GM12892 (cell line): ENCODE measurements around the gene ANO6.
A peak's percentile ranks its signal among the peaks of the same experiment; 100 is the strongest.

Experiments
- DNase-seq: peaks from one replicate; pipeline ENCODE4 v3.0.0; 2011; ENCODE audit not compliant: insufficient read length
- FAIRE-seq: peaks from 2 replicates; lab custom pipeline; 2011; peaks lifted over from hg19 to GRCh38; lab: Jason Lieb, UNC
- POLR2A ChIP-seq: IDR thresholded peaks from 2 replicates; pipeline ENCODE4 v1.6.1; 2011; ENCODE audit warnings: low read depth, low read length, control low read depth
- POLR2AphosphoS5 ChIP-seq: IDR thresholded peaks from 2 replicates; pipeline ENCODE4 v1.6.1; 2011; ENCODE audit warnings: low read depth, low read length, control low read depth
- TAF1 ChIP-seq: IDR thresholded peaks from 2 replicates; pipeline ENCODE4 v1.6.1; 2011; ENCODE audit warnings: low read depth, mild to moderate bottlenecking, control low read depth, low read length, borderline replicate concordance

ANO6 gene

GRCh38 chr12:45407981-45408728, 192.3 kb downstream of the ANO6 start:
- no peak for FAIRE-seq
- no peak for DNase-seq
- TF ChIP-seq TAF1 (no peak), POLR2AphosphoS5 (no peak), POLR2A (no peak)

- FAIRE-seq (no peak), DNase-seq (no peak)
- TF ChIP-seq POLR2AphosphoS5 (no peak), POLR2A (no peak), TAF1 (no peak)
Observed at GRCh38 chr12:45408729-45409114, 192.8 kb downstream of the ANO6 start.

GRCh38 chr12:45409966-45410365, 194.1 kb downstream of the ANO6 start:
- FAIRE-seq: no peak
- TF ChIP-seq TAF1 (no peak), POLR2A (no peak), POLR2AphosphoS5 (no peak)
- no peak for DNase-seq

GRCh38 chr12:45411626-45412025, 195.7 kb downstream of the ANO6 start:
- FAIRE-seq: no peak

GRCh38 chr12:45415393-45415817, 199.5 kb downstream of the ANO6 start:
- FAIRE-seq (peak; percentile 60), DNase-seq (no peak)
- no peak for TF ChIP-seq POLR2A
- TF ChIP-seq TAF1: no peak
- no peak for TF ChIP-seq POLR2AphosphoS5

More at GRCh38 chr12:45411626-45412025, 195.7 kb downstream of the ANO6 start:
- DNase-seq: no peak
- TF ChIP-seq TAF1: no peak
- TF ChIP-seq POLR2A: no peak
- no peak for TF ChIP-seq POLR2AphosphoS5

GRCh38 chr12:45416126-45416525, 200.2 kb downstream of the ANO6 start:
- FAIRE-seq (no peak), DNase-seq (no peak)
- TF ChIP-seq POLR2A (no peak), POLR2AphosphoS5 (no peak), TAF1 (no peak)

- DNase-seq (no peak), FAIRE-seq (no peak)
- TF ChIP-seq POLR2AphosphoS5: no peak
- no peak for TF ChIP-seq POLR2A
- TF ChIP-seq TAF1: no peak
Observed at GRCh38 chr12:45418520-45418919, 202.6 kb downstream of the ANO6 start.

- TF ChIP-seq POLR2AphosphoS5 (no peak), TAF1 (no peak), POLR2A (no peak)
- FAIRE-seq (no peak), DNase-seq (no peak)
Observed at GRCh38 chr12:45419317-45419814, 203.5 kb downstream of the ANO6 start.

- TF ChIP-seq TAF1 (no peak), POLR2A (no peak), POLR2AphosphoS5 (no peak)
- DNase-seq (no peak), FAIRE-seq (no peak)
Observed at GRCh38 chr12:45421736-45422135, 205.8 kb downstream of the ANO6 start.

GRCh38 chr12:45423931-45424330, 208.0 kb downstream of the ANO6 start:
- TF ChIP-seq POLR2A (no peak), POLR2AphosphoS5 (no peak)
- no peak for DNase-seq
- FAIRE-seq: no peak

- FAIRE-seq (no peak), DNase-seq (no peak)
- no peak for TF ChIP-seq POLR2A
- no peak for TF ChIP-seq POLR2AphosphoS5
- TF ChIP-seq TAF1: no peak
Observed at GRCh38 chr12:45425426-45425825, 209.5 kb downstream of the ANO6 start.

- FAIRE-seq: peak; percentile 40
- TF ChIP-seq TAF1: no peak
- no peak for TF ChIP-seq POLR2A
- no peak for TF ChIP-seq POLR2AphosphoS5
- DNase-seq: no peak
Observed at GRCh38 chr12:45426294-45426693, 210.4 kb downstream of the ANO6 start.

GRCh38 chr12:45427042-45427441, 211.1 kb downstream of the ANO6 start:
- no peak for FAIRE-seq
- DNase-seq: no peak
- TF ChIP-seq POLR2A (no peak), POLR2AphosphoS5 (no peak), TAF1 (no peak)

- no peak for DNase-seq
- no peak for TF ChIP-seq POLR2AphosphoS5
- FAIRE-seq: no peak
Observed at GRCh38 chr12:45429831-45430230, 213.9 kb downstream of the ANO6 start.
